ENCODE data around the gene PXN.

Gene PXN

DNA sequence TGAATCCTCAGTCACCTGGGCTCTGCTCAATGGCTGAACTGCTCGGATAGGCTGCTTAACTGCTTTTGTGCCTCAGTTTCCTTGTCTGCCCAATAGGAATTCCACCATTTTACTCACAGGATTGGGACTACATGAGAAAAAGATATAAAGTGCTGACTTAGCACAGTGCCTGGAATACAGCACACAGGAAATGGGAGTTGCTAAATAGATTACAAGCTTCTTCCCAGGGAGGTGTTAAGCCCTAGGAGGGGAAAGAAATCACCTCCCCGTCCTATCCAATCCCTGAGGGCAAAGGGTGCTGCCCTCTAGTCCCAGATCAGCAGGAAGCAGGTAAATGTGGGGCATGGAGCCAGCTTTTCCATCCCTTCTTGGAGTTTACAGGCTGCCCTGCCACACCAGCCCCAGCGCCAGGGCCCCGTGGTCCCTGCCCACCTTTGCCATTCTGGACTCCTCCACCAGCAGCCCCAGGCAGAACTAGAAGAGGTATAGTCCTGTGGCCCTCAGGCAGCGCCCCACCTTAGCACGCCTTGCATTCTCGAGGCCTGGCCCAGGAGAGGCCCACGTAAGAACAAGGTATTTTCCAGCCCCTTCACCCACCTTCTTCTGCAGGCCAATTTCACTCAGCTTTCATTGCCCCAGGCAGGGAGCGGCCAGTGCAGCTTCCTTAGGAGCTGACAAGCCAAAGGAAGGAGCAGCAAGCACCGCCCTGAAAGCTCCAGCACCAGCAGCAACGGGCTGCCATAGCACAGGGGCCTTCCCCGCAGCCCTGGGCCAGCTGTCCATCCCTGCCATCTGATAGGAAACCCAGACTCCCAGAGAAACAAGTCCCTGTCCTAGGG lies 35.8 kb downstream of the PXN start:
- H3K4me3 ChIP-seq (ENCODE audit: low read depth, low read length): no peak overlapping the region; the same call in 1 of the 2 replicates
- TF ChIP-seq, protein P1, sequence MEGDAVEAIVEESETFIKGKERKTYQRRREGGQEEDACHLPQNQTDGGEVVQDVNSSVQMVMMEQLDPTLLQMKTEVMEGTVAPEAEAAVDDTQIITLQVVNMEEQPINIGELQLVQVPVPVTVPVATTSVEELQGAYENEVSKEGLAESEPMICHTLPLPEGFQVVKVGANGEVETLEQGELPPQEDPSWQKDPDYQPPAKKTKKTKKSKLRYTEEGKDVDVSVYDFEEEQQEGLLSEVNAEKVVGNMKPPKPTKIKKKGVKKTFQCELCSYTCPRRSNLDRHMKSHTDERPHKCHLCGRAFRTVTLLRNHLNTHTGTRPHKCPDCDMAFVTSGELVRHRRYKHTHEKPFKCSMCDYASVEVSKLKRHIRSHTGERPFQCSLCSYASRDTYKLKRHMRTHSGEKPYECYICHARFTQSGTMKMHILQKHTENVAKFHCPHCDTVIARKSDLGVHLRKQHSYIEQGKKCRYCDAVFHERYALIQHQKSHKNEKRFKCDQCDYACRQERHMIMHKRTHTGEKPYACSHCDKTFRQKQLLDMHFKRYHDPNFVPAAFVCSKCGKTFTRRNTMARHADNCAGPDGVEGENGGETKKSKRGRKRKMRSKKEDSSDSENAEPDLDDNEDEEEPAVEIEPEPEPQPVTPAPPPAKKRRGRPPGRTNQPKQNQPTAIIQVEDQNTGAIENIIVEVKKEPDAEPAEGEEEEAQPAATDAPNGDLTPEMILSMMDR (IDR thresholded peaks at IDR 0.05; ENCODE audit: insufficient read depth, low read length, missing control alignments): no peak
- POLR2A ChIA-PET: interaction anchor here (0.7 to 8.8 kb wide), 8 partner anchors 15 to 62 kb away, joined by 3 to 249 read pairs (median 32); partner anchors contain the start of genes PXN, RNU4-1, RNU4-2 and RPLP0
- DNase-seq (ENCODE audit: low read depth, low spot score): no peak
- CTCF ChIA-PET: interaction anchor here (1.2 to 17.9 kb wide), 12 partner anchors 11 to 73 kb away, joined by 3 to 1066 read pairs (median 28); partner anchors contain the start of genes PXN, RNU4-1, RNU4-2 and RPLP0

DNA sequence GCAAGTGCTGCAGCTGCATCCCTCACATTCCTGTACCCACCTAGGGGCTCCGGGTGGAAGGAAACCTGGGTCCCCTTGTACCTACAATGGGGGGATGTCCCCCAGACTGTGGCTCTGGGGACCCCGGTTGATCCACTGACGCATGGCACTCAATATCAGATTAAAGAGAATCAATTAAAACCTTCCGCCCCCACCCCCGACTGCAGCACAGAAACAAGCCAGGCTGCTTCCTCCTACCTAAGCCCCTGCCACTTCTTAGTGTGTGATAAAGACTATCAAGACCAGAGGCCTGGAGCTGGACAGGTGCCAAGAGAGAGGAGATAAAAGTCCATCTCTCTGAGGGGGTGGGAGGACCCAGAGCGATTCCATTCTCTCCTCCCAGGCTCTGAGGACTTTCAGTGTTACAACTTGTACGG lies 36.5 kb downstream of the PXN start:
- H3K4me3 ChIP-seq (ENCODE audit: low read depth, low read length): no peak overlapping the region; the same call in 1 of the 2 replicates
- POLR2A ChIA-PET: interaction anchor here (1.0 to 8.8 kb wide), 7 partner anchors 10 to 62 kb away, joined by 3 to 249 read pairs (median 50); partner anchors contain the start of genes PXN, RNU4-1, RNU4-2 and RPLP0
- no peak for DNase-seq (ENCODE audit: low read depth, low spot score)
- TF ChIP-seq, protein P1 (IDR thresholded peaks at IDR 0.05; ENCODE audit: insufficient read depth, low read length, missing control alignments): no peak
- CTCF ChIA-PET: interaction anchor here (1.2 to 17.9 kb wide), 15 partner anchors 10 to 84 kb away, joined by 3 to 1066 read pairs (median 13); partner anchors contain the start of genes PXN, RNU4-1, RNU4-2 and RPLP0

DNA sequence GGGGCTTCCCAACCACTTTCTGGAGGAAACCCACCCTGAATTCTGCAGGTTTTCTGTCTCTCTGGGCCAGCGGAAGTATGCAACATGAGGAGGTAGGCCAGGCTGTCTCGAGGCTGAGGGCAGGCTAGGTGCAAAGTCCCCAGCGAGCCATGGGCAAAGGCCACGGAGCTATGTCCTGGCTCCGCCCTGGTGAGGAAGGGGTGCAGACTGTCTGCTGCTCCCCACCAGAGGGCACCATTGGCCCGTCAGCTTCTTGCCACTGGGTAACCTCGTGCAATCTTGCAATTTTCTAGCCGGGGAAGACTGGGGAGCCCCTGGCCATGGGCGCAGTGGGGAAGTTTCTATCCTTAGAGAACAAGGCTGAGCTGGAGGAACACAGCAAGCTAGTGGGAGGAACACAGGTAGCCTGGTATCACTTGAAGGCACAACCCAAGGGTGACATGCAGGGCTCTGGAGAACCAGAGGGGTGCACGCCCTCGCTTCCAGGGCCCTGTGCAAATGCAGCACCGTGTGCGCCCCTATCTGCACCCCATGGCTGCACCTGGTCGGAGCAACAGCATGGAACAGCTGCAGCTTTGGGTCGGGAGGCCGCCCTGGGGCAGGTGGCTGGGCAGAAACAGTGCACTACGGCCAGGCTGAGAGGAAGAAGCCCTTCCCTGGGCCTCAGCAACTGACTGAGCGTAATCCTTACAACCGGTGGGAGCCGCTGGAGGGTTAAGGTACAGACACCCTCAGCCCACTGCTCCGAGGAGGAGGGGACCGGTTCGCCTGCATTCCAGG lies 37.0 kb downstream of the PXN start:
- POLR2A ChIA-PET: interaction anchor here (0.8 to 8.8 kb wide), 9 partner anchors 9 to 63 kb away, joined by 3 to 249 read pairs (median 5); partner anchors contain the start of genes PXN, RNU4-1, RNU4-2 and RPLP0
- CTCF ChIA-PET: interaction anchor here (0.8 to 17.9 kb wide), 21 partner anchors 10 to 418 kb away, joined by 3 to 1066 read pairs (median 8); partner anchors contain the start of genes PXN, RNU4-1, RNU4-2 and RPLP0
- DNase-seq (ENCODE audit: low read depth, low spot score): no peak
- peak overlapping the region; percentile 4; the same call in 1 of the 2 replicates for H3K4me3 ChIP-seq (ENCODE audit: low read depth, low read length)
- TF ChIP-seq, protein P1 (IDR thresholded peaks at IDR 0.05; ENCODE audit: insufficient read depth, low read length, missing control alignments): peak; percentile 94

DNA sequence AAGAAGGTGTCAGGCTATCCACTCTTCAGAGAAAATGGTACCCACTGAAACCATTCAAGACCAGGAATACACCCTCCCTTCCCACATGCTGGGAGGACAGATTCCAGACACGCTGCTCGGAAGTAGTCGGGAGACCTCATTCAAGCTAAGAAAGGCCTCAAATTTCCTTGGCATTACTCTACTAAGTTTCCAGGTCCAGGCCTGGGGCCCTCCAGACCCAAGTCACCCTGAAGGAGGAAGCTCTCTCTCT lies 37.6 kb downstream of the PXN start:
- CTCF ChIA-PET: interaction anchor here (0.8 to 17.9 kb wide), 20 partner anchors 9 to 419 kb away, joined by 3 to 1066 read pairs (median 9); partner anchors contain the start of genes PXN, RNU4-1, RNU4-2 and RPLP0
- no peak for DNase-seq (ENCODE audit: low read depth, low spot score)
- TF ChIP-seq, protein P1 (IDR thresholded peaks at IDR 0.05; ENCODE audit: insufficient read depth, low read length, missing control alignments): no peak
- POLR2A ChIA-PET: interaction anchor here (0.8 to 8.8 kb wide), 9 partner anchors 9 to 63 kb away, joined by 3 to 249 read pairs (median 5); partner anchors contain the start of genes PXN, RNU4-1, RNU4-2 and RPLP0
- H3K4me3 ChIP-seq (ENCODE audit: low read depth, low read length): no peak overlapping the region

DNA sequence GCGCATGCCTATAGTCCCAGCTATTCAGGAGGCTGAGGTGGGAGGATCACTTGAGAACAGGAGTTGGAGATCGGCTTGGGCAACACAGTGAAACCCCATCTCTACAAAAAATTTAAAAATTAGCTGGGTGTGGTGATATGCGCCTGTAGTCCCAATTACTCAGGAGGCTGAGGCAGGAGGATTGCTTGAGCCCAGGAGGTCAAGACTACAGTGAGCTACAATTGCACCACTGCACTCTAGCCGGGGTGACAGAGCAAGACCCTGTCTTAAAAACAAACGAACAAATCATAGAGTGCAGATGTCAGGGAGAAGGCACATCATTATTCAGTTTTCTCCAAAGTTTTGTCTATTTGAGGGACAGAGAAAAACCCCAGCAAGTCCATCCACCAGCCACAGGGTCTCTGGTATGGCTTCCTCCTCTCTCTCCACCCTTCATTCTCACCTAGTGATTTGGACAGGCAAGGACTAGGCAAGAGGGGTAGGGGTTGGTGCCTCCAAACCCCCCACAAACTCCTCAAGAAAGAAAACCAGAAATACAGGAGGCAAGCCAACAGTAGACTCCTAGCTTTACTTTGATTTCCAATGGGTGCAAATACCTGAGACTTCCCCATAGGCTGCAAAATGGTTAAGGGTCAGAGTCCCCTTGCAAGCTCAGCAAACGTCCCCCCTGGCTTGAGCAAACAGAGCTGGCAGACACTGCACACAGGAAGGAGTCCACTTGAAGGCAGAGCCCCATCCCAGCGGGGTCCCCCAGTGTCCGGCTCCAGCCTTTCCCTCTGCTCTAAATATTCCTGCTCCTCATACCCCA lies 38.1 kb downstream of the PXN start:
- ChIA-PET CTCF (interaction anchor here (0.8 to 17.9 kb wide), 19 partner anchors 9 to 241 kb away, joined by 3 to 1066 read pairs (median 10); partner anchors contain the start of genes PXN, RNU4-1, RNU4-2 and RPLP0), POLR2A (interaction anchor here (0.8 to 8.8 kb wide), 8 partner anchors 10 to 64 kb away, joined by 3 to 249 read pairs (median 7); partner anchors contain the start of genes PXN, RNU4-1, RNU4-2 and RPLP0)

More for the DNA sequence above, 38.1 kb downstream of the PXN start:
- H3K4me3 ChIP-seq (ENCODE audit: low read depth, low read length): no peak overlapping the region
- no peak for DNase-seq (ENCODE audit: low read depth, low spot score)
- TF ChIP-seq, protein P1 (IDR thresholded peaks at IDR 0.05; ENCODE audit: insufficient read depth, low read length, missing control alignments): no peak
